Measurements from ENCODE around the gene MC2R. TPM values are rescaled to one million over a fixed set of nuclear protein-coding genes. Genes with fewer than 3 reads are reported as not detected.

The MC2R gene
- total and polyA plus RNA-seq, 2 of the 4 experiments (the other 2 are of a cell fraction): not detected

DNA sequence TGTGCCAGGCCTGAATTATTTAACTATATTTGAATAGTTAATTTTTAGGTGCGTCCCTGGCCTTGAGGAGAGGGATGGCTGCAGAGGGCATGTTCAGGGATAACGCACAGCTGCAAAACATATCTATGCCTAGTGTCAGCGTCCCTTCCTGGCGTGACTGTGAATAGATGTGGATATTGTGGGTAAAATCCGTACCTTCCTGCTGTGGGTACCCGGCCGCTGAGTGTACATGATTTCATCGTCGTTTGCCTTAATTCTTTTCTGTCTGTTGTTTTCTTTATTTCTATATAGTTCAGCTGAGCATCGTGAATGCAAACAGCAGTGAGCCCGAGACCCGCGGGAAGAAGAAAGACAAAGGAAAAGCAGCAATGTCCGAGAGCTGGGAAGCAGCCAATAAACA, 25.0 kb upstream of the MC2R start:
- intact Hi-C loops (cut with micrococcal nuclease): no loop called here
- H3K4me2 ChIP-seq (ENCODE audit: low read depth, low read length): no peak overlapping the region

More for the DNA sequence above, 25.0 kb upstream of the MC2R start:
- Histone ChIP-seq H2BK120ac (ENCODE audit: low read depth, low read length) (no peak overlapping the region), H3K9me3 (ENCODE audit: control insufficient read depth, insufficient read depth, low read length) (peaks cover 29% of the 10 kb centered on the region), H3K36me3 (ENCODE audit: control insufficient read depth, insufficient read depth, low read length) (no peaks in the 10 kb centered on the region), H2AK9ac (replicated peaks; ENCODE audit: low read depth, low read length, poor library complexity) (no peak overlapping the region), H4K91ac (ENCODE audit: insufficient read depth, low read depth, low read length) (no peak overlapping the region), H3K4me3 (ENCODE audit: insufficient read depth, low read depth, low read length) (no peak overlapping the region), H2BK20ac (ENCODE audit: low read depth, low read length) (no peak overlapping the region), H3K9ac (ENCODE audit: low read depth, low read length) (no peak overlapping the region), H3K27me3 (ENCODE audit: control insufficient read depth, insufficient read depth, low read length) (no peaks in the 10 kb centered on the region), H2AFZ (replicated peaks; ENCODE audit: low read length, poor library complexity) (no peak overlapping the region), H4K20me1 (ENCODE audit: insufficient read depth, low read length) (no peaks in the 10 kb centered on the region), H3K9me1 (ENCODE audit: insufficient read depth, low read length) (no peaks in the 10 kb centered on the region), H3K56ac (ENCODE audit: extremely low read depth, insufficient read depth, low read length) (no peak overlapping the region), H3K23ac (ENCODE audit: low read depth, low read length) (no peak overlapping the region), H4K5ac (ENCODE audit: low read depth, low read length) (no peak overlapping the region), H3K18ac (ENCODE audit: low read depth, low read length) (no peak overlapping the region), H2BK15ac (ENCODE audit: low read depth, low read length) (no peak overlapping the region), H2AK5ac (ENCODE audit: low read depth, low read length) (no peak overlapping the region), H3K14ac (replicated peaks; ENCODE audit: low read depth, low read length) (no peak overlapping the region), H4K8ac (ENCODE audit: low read depth in 2 of 2, low read length in 2 of 2) (no peak overlapping the region), H3K4ac (ENCODE audit: low read depth, low read length) (no peak overlapping the region), H2BK5ac (ENCODE audit: low read depth, low read length, poor library complexity, severe bottlenecking) (no peak overlapping the region), H3K27ac (ENCODE audit: insufficient read depth, low read length) (no peak overlapping the region), H3K4me1 (ENCODE audit: control insufficient read depth, insufficient read depth, low read length) (no peaks in the 10 kb centered on the region), H3K79me1 (ENCODE audit: low read depth in 1 of 2, low read length in 2 of 2) (no peaks in the 10 kb centered on the region)
- dilution Hi-C loops (cut with HindIII; ENCODE audit: low sequenced_read_pairs, unreplicated experiment) (no loop called here), in situ Hi-C loops (cut with MboI; ENCODE audit: low sequenced_read_pairs) (loop anchor here (10.0 kb wide), 1 partner anchor 54 kb away; no protein-coding TSS in a partner anchor)
- no CpG with 5 or more reads among the region's 14 CpGs for WGBS, 2 experiments (ENCODE audit: extremely low coverage in 2 of 2, insufficient read length in 1 of 2)
- CTCF ChIA-PET: no interaction called here
- DNase-seq: no peak
- BruUV-seq (replicated peaks): no TSS peak
- TF ChIP-seq MXI1 (IDR thresholded peaks at IDR 0.05; ENCODE audit: borderline replicate concordance, low read depth, low read length): no peak
- TF ChIP-seq CEBPB (IDR thresholded peaks at IDR 0.05; ENCODE audit: low read depth, low read length): no peak
- TF ChIP-seq RAD21 (IDR thresholded peaks at IDR 0.05; ENCODE audit: low read length): no peak
- no peak for TF ChIP-seq MAZ (IDR thresholded peaks at IDR 0.05; ENCODE audit: borderline replicate concordance, low read depth, low read length)
- TF ChIP-seq RCOR1 (IDR thresholded peaks at IDR 0.05; ENCODE audit: insufficient replicate concordance, low read length): no peak
- TF ChIP-seq, protein P1, sequence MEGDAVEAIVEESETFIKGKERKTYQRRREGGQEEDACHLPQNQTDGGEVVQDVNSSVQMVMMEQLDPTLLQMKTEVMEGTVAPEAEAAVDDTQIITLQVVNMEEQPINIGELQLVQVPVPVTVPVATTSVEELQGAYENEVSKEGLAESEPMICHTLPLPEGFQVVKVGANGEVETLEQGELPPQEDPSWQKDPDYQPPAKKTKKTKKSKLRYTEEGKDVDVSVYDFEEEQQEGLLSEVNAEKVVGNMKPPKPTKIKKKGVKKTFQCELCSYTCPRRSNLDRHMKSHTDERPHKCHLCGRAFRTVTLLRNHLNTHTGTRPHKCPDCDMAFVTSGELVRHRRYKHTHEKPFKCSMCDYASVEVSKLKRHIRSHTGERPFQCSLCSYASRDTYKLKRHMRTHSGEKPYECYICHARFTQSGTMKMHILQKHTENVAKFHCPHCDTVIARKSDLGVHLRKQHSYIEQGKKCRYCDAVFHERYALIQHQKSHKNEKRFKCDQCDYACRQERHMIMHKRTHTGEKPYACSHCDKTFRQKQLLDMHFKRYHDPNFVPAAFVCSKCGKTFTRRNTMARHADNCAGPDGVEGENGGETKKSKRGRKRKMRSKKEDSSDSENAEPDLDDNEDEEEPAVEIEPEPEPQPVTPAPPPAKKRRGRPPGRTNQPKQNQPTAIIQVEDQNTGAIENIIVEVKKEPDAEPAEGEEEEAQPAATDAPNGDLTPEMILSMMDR (conservative IDR thresholded peaks at IDR 0.05; ENCODE audit: low read depth, low read length): no peak
- no peak for TF ChIP-seq RFX5 (IDR thresholded peaks at IDR 0.05; ENCODE audit: low read depth, low read length)
- no peak for TF ChIP-seq SMC3 (IDR thresholded peaks at IDR 0.05; ENCODE audit: low read depth, low read length)
- no peak for TF ChIP-seq BHLHE40 (IDR thresholded peaks at IDR 0.05; ENCODE audit: low read depth, low read length)
- TF ChIP-seq CHD1 (IDR thresholded peaks at IDR 0.05; ENCODE audit: low read depth, low read length): no peak
- TF ChIP-seq, protein P2, sequence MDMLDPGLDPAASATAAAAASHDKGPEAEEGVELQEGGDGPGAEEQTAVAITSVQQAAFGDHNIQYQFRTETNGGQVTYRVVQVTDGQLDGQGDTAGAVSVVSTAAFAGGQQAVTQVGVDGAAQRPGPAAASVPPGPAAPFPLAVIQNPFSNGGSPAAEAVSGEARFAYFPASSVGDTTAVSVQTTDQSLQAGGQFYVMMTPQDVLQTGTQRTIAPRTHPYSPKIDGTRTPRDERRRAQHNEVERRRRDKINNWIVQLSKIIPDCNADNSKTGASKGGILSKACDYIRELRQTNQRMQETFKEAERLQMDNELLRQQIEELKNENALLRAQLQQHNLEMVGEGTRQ (IDR thresholded peaks at IDR 0.05; ENCODE audit: low read depth, low read length): no peak
- no peak for TF ChIP-seq NFE2L2 (IDR thresholded peaks at IDR 0.05; ENCODE audit: low read depth, low read length)
- TF ChIP-seq POLR2A (IDR thresholded peaks at IDR 0.05; ENCODE audit: low read depth, low read length): no peak
- TF ChIP-seq FOS (IDR thresholded peaks at IDR 0.05; ENCODE audit: low read depth, low read length): no peak
- TF ChIP-seq MAFK (IDR thresholded peaks at IDR 0.05; ENCODE audit: low read depth, low read length): no peak
- TF ChIP-seq, protein P3, sequence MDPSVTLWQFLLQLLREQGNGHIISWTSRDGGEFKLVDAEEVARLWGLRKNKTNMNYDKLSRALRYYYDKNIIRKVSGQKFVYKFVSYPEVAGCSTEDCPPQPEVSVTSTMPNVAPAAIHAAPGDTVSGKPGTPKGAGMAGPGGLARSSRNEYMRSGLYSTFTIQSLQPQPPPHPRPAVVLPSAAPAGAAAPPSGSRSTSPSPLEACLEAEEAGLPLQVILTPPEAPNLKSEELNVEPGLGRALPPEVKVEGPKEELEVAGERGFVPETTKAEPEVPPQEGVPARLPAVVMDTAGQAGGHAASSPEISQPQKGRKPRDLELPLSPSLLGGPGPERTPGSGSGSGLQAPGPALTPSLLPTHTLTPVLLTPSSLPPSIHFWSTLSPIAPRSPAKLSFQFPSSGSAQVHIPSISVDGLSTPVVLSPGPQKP (IDR thresholded peaks at IDR 0.05; ENCODE audit: borderline replicate concordance, low read depth, low read length): no peak
- POLR2A ChIA-PET (ENCODE audit: unreplicated experiment): no interaction called here
- no peak for ATAC-seq (ENCODE audit: low read depth)

Data from IMR-90 (cell line).